HepG2 (cell line): ENCODE measurements around the gene ACO1. TPM values are rescaled to one million over a fixed set of nuclear protein-coding genes. Genes with fewer than 3 reads are reported as not detected.
A peak's percentile ranks its signal among the peaks of the same experiment; 100 is the strongest.

Source experiments
- ATAC-seq: fragments of 200-7000 bp; cut with Tn5 transposase; 3 replicates; pipeline ENCODE4 v1.9.1; 2020; ENCODE audit warnings: mild to moderate bottlenecking, moderate library complexity
- BruUV-seq: library from RNA; stranded (reverse); fragments of 400-500 nt; replicated peaks from 2 replicates; lab custom pipeline; 2021; lab: Mats Ljungman, UMichigan
- CTCF ChIA-PET: fragments of 300-600 bp; formaldehyde crosslinking; extraction: SDS; loops from one replicate; lab custom pipeline; 2021; ENCODE audit warnings: low total read pairs, inconsistent platforms, low intra/inter-chr PET ratio; lab: Yijun Ruan, JAX
- POLR2A ChIA-PET: fragments of 350-600 bp; sonication (Branson Sonifier 250); formaldehyde crosslinking; loops from one replicate; lab custom pipeline; 2020; ENCODE audit warnings: antibody characterized with exemption, inconsistent platforms; lab: Yijun Ruan, JAX
- DNase-seq: peaks from one replicate; pipeline ENCODE4 v3.0.0-alpha.2; 2015; ENCODE audit warnings: low spot score
- FAIRE-seq: peaks from 3 replicates; lab custom pipeline; 2011; peaks lifted over from hg19 to GRCh38; lab: Jason Lieb, UNC
- H2AFZ ChIP-seq: one replicate; pipeline ENCODE4 v1.6.1; 2011; ENCODE audit warnings: low read length, inconsistent platforms
- H3K27ac ChIP-seq: fragments of 300-600 bp; 3 replicates; pipeline ENCODE4 v1.8.0; 2011; ENCODE audit warnings: mixed run types, mild to moderate bottlenecking, mixed read lengths, low read length, inconsistent platforms; ENCODE audit not compliant: insufficient read depth; ENCODE audit errors: extremely low read length
- H3K27me3 ChIP-seq, 2 experiments: fragments of 200-600 bp in 1 of 2; 2 replicates in 1 of 2; 3 replicates in 1 of 2; pipeline versions ENCODE4 v1.6.0 to v1.8.0; 2011; ENCODE audit warnings: low read length in 2 of 2, mild to moderate bottlenecking in 2 of 2, moderate library complexity in 2 of 2, inconsistent platforms in 1 of 2; ENCODE audit not compliant: insufficient read depth in 2 of 2, control insufficient read depth in 1 of 2
- H3K36me3 ChIP-seq, 2 experiments: fragments of 200-600 bp in 1 of 2; replicated peaks in 1 of 2; 2 replicates in 1 of 2; 3 replicates in 1 of 2; pipeline versions ENCODE4 v1.5.1 to v1.8.0; 2011; ENCODE audit warnings: low read length in 2 of 2, inconsistent platforms in 1 of 2; ENCODE audit not compliant: insufficient read depth in 2 of 2, control insufficient read depth in 1 of 2
- H3K4me1 ChIP-seq: 2 replicates; pipeline ENCODE4 v1.5.1; 2012; ENCODE audit warnings: low read length, inconsistent platforms; ENCODE audit not compliant: insufficient read depth
- H3K4me2 ChIP-seq: 2 replicates; pipeline ENCODE4 v1.6.0; 2011; ENCODE audit warnings: low read depth, low read length, inconsistent platforms
- H3K4me3 ChIP-seq, 3 experiments: fragments of 200-600 bp in 1 of 3; sonication (generic), shearing (Covaris generic) in 1 of 3; replicated peaks in 1 of 3; 2 replicates each; pipeline ENCODE4 v1.5.1; 2011 to 2016; ENCODE audit warnings: low read length in 3 of 3, inconsistent platforms in 2 of 3, low read depth in 2 of 3, mild to moderate bottlenecking in 2 of 3, control low read depth in 1 of 3, mixed read lengths in 1 of 3; ENCODE audit not compliant: insufficient read depth in 1 of 3
- H3K79me2 ChIP-seq: one replicate; pipeline ENCODE4 v1.6.1; 2011; ENCODE audit warnings: low read length, inconsistent platforms; ENCODE audit not compliant: insufficient read depth
- H3K9ac ChIP-seq: 2 replicates; pipeline ENCODE4 v1.6.0; 2011; ENCODE audit warnings: mild to moderate bottlenecking, low read depth, low read length, inconsistent platforms; ENCODE audit not compliant: insufficient read depth
- H3K9me3 ChIP-seq: 2 replicates; pipeline ENCODE4 v1.5.1; 2012; ENCODE audit warnings: mild to moderate bottlenecking, low read length
- H4K20me1 ChIP-seq: 2 replicates; pipeline ENCODE4 v1.6.0; 2011; ENCODE audit warnings: inconsistent platforms, mild to moderate bottlenecking, low read length, moderate library complexity; ENCODE audit not compliant: insufficient read depth
- HMGA1 ChIP-seq: sonication (generic); formaldehyde crosslinking; conservative IDR thresholded peaks from 2 replicates; pipeline ENCODE4 v1.4.0; 2020; ENCODE audit warnings: missing genetic modification reagents
- MEF2D ChIP-seq: sonication (generic); formaldehyde crosslinking; IDR thresholded peaks from 2 replicates; pipeline ENCODE4 v1.5.1; 2020; ENCODE audit warnings: mild to moderate bottlenecking, missing genetic modification reagents
- ZFAT ChIP-seq: sonication (generic); formaldehyde crosslinking; conservative IDR thresholded peaks from 2 replicates; pipeline ENCODE4 v1.8.1; 2023; ENCODE audit warnings: missing genetic modification reagents, inconsistent platforms
- WGBS: methylation state at CpG from one replicate; pipeline ENCODE4 v1.1.6; 2017; ENCODE audit warnings: low lambda C conversion rate; 5-methylcytosine and 5-hydroxymethylcytosine counted together
- in situ Hi-C: cut with HindIII; loops from 2 replicates; pipeline ENCODE4 v1.10.0; 2017; ENCODE audit warnings: low pct_unique_long_range_greater_than_20kb; ENCODE audit not compliant: extremely low pct_ligation_motif_present
- intact Hi-C: fragments of 100-400 bp; cut with micrococcal nuclease; formaldehyde crosslinking; loops from one replicate; pipeline ENCODE4 v1.10.0; 2022; ENCODE audit not compliant: unreplicated experiment
- polyA plus RNA-seq, 8 experiments: library from polyadenylated mRNA; depleted of rRNA in 3 of 8; stranded (reverse) in 7 of 8; unstranded in 1 of 8; fragments of >200 nt; fragmentation: Illumina TruSeq in 4 of 8; extraction: Trizol in 4 of 8; gene quantifications; 2 replicates each; pipeline versions ENCODE4 v1.2.1 to v1.2.3, GENCODE V29; 2011 to 2016; ENCODE audit warnings: low read depth in 4 of 8, missing spikeins in 1 of 8, mixed read lengths in 1 of 8; ENCODE audit not compliant: insufficient read depth in 1 of 8
- total RNA-seq, 5 experiments: library from RNA; depleted of rRNA; stranded (reverse); fragments of >200 nt; fragmentation: Illumina TruSeq; extraction: Trizol; gene quantifications; 2 replicates each; pipeline ENCODE4 v1.2.3, GENCODE V29; 2016; ENCODE audit warnings: low read depth in 1 of 5
- TF ChIP-seq, protein P1 (sequence below): sonication (generic); formaldehyde crosslinking; IDR thresholded peaks from 2 replicates; pipeline ENCODE4 v1.4.0; 2020; ENCODE audit warnings: missing genetic modification reagents, borderline replicate concordance
- TF ChIP-seq, protein P2 (sequence below): IDR thresholded peaks from 2 replicates; pipeline ENCODE4 v1.6.1; 2016; ENCODE audit warnings: missing biosample characterization, missing genetic modification reagents, low read depth
- TF ChIP-seq, protein P3 (sequence below): sonication (generic); formaldehyde crosslinking; IDR thresholded peaks from 2 replicates; pipeline ENCODE4 v1.8.1; 2023; ENCODE audit warnings: missing genetic modification reagents, mild to moderate bottlenecking, borderline replicate concordance

Gene ACO1
- total and polyA plus RNA-seq, 2 of the 13 experiments (the other 11 are each of a cell fraction or from before 2014, with no cell fraction given), result 20.1 to 48.2 TPM

GRCh38 chr9:32382565-32383320 lies 1.7 kb upstream of the ACO1 start (continued):
- TF ChIP-seq, protein P1, sequence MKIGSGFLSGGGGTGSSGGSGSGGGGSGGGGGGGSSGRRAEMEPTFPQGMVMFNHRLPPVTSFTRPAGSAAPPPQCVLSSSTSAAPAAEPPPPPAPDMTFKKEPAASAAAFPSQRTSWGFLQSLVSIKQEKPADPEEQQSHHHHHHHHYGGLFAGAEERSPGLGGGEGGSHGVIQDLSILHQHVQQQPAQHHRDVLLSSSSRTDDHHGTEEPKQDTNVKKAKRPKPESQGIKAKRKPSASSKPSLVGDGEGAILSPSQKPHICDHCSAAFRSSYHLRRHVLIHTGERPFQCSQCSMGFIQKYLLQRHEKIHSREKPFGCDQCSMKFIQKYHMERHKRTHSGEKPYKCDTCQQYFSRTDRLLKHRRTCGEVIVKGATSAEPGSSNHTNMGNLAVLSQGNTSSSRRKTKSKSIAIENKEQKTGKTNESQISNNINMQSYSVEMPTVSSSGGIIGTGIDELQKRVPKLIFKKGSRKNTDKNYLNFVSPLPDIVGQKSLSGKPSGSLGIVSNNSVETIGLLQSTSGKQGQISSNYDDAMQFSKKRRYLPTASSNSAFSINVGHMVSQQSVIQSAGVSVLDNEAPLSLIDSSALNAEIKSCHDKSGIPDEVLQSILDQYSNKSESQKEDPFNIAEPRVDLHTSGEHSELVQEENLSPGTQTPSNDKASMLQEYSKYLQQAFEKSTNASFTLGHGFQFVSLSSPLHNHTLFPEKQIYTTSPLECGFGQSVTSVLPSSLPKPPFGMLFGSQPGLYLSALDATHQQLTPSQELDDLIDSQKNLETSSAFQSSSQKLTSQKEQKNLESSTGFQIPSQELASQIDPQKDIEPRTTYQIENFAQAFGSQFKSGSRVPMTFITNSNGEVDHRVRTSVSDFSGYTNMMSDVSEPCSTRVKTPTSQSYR, result no peak
- no peak for TF ChIP-seq ZFAT (CRISPR knock-in tag)
- TF ChIP-seq, protein P2, sequence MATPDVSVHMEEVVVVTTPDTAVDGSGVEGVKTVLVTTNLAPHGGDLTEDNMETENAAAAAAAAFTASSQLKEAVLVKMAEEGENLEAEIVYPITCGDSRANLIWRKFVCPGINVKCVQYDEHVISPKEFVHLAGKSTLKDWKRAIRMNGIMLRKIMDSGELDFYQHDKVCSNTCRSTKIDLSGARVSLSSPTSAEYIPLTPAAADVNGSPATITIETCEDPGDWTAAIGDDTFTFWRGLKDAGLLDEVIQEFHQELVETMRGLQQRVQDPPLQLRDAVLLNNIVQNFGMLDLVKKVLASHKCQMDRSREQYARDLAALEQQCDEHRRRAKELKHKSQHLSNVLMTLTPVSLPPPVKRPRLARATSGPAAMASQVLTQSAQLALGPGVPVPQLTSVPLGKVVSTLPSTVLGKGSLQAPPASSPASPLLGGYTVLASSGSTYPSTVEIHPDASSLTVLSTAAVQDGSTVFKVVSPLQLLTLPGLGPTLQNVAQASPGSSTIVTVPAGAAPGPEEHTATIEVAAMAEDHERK (CRISPR knock-in tag), result no peak

GRCh38 chr9:32384002-32384363 lies 460 bp upstream of the ACO1 start:
- peak overlapping the region; percentile 56 for H3K27ac ChIP-seq
- FAIRE-seq (no peak), DNase-seq (no peak)
- intact Hi-C loops (loop anchor here (1.0 kb wide), 1 partner anchor 42 kb away; no protein-coding TSS in a partner anchor), in situ Hi-C loops (loop anchor here (5.0 kb wide), 3 partner anchors 48 to 188 kb away; partner anchors contain the start of genes NDUFB6 and RIGI)
- peaks cover 45% of the 10 kb centered on the region for H3K4me1 ChIP-seq
- ChIA-PET CTCF (interaction anchor here (1.9 kb wide), 1 partner anchor 189 kb away, joined by 5 read pairs; the partner anchor contains the start of gene NDUFB6), POLR2A (interaction anchor here (0.7 to 3.0 kb wide), 12 partner anchors 10 to 641 kb away, joined by 3 to 34 read pairs (median 4); partner anchors contain the start of genes DNAJA1, NDUFB6, RIGI and SMIM27)
- WGBS, result under 1% methylated on average over 13 of the region's 13 CpGs
- TF ChIP-seq, protein P3, sequence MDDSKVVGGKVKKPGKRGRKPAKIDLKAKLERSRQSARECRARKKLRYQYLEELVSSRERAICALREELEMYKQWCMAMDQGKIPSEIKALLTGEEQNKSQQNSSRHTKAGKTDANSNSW (CRISPR knock-in tag), result 0 out of 2 replicates have a peak, but pooled peaks have one; percentile 20
- TF ChIP-seq HMGA1 (no peak), MEF2D (0 out of 2 replicates have a peak, but pooled peaks have one; percentile 5)
- TF ChIP-seq, all 625 proteins: peak for 2
- no TSS peak for BruUV-seq
- no peaks in the 10 kb centered on the region; a peak in 1 of 5 replicates for H3K27me3 ChIP-seq
- no peaks in the 10 kb centered on the region for H3K36me3 ChIP-seq
- H4K20me1 ChIP-seq, result no peaks in the 10 kb centered on the region; the same call in 1 of the 2 replicates
- H3K9me3 ChIP-seq, result no peaks in the 10 kb centered on the region
- peak overlapping the region; percentile 86 for H3K4me2 ChIP-seq
- H3K79me2 ChIP-seq, result peaks cover 38% of the 10 kb centered on the region
- peak overlapping the region; percentile 93 for H3K9ac ChIP-seq
- H3K4me3 ChIP-seq, result peak overlapping the region; percentile 52 to 98 (median 95); a peak in 5 of 6 replicates
- ATAC-seq, result no peak
- H2AFZ ChIP-seq, result peak overlapping the region; percentile 84
